Measurements from ENCODE around the gene SLC24A3.

DNA sequence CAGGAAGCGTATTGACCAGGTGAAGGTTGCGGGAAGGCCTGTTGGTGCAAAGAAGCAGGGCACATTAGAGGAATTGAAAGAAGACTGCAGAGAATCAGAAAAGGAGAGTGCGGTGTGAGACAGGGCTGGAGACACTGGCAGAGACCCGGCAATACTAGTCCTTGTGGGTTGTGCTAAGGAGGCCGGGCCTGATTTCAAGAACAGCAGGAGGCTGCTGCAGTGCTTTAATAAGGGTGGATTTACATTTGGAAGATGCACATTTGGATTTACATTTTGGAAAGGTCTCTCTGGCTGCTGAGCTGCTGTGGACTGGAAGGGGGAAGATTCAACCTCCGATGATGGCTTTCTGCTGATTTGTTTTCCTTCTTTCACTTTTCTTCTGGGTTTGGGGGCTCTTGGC lies 167.8 kb downstream of the SLC24A3 start:
- no peak for TF ChIP-seq SUZ12 (IDR thresholded peaks at IDR 0.05)
- no peak for TF ChIP-seq BHLHE40 (IDR thresholded peaks at IDR 0.05; ENCODE audit: borderline replicate concordance)
- TF ChIP-seq PKNOX1 (IDR thresholded peaks at IDR 0.05), result no peak
